Loucy (cell line): Measurements from ENCODE around the gene LTF.

ENCODE experiments used
- H2AFZ ChIP-seq: fragments of 200-600 bp; sonication (generic); 2 replicates; pipeline ENCODE4 v1.6.0; 2016; ENCODE audit warnings: antibody characterized with exemption, mild to moderate bottlenecking, low read length, moderate library complexity
- H3F3A ChIP-seq: fragments of 200-600 bp; 2 replicates; pipeline ENCODE4 v1.6.0; 2016; ENCODE audit warnings: antibody characterized with exemption, low read depth, mild to moderate bottlenecking
- H3K27me3 ChIP-seq: fragments of 200-600 bp; sonication (generic); 2 replicates; pipeline ENCODE4 v1.6.1; 2014; ENCODE audit warnings: low read length, mild to moderate bottlenecking; ENCODE audit not compliant: insufficient read depth, poor library complexity, severe bottlenecking
- H3K36me3 ChIP-seq: fragments of 200-600 bp; sonication (generic); 2 replicates; pipeline ENCODE4 v1.6.1; 2016; ENCODE audit warnings: low read length; ENCODE audit not compliant: insufficient read depth
- H3K4me1 ChIP-seq: fragments of 200-600 bp; sonication (generic); 2 replicates; pipeline ENCODE4 v1.5.1; 2014; ENCODE audit warnings: low read length, mild to moderate bottlenecking; ENCODE audit not compliant: insufficient read depth, poor library complexity, severe bottlenecking
- H3K4me2 ChIP-seq: fragments of 200-600 bp; sonication (generic); 2 replicates; pipeline ENCODE4 v1.6.0; 2014; ENCODE audit warnings: antibody characterized with exemption, low read length, low read depth, mild to moderate bottlenecking; ENCODE audit not compliant: poor library complexity, severe bottlenecking
- H3K4me3 ChIP-seq: fragments of 200-600 bp; sonication (generic); 2 replicates; pipeline ENCODE4 v1.5.1; 2014; ENCODE audit warnings: low read length, mild to moderate bottlenecking, mixed read lengths; ENCODE audit not compliant: poor library complexity, severe bottlenecking
- H3K79me2 ChIP-seq: fragments of 200-600 bp; sonication (generic); 2 replicates; pipeline ENCODE4 v1.6.1; 2014; ENCODE audit warnings: low read length; ENCODE audit not compliant: insufficient read depth
- H3K9ac ChIP-seq: fragments of 200-600 bp; sonication (generic); 2 replicates; pipeline ENCODE4 v1.6.0; 2014; ENCODE audit warnings: mild to moderate bottlenecking, low read depth, low read length, moderate library complexity; ENCODE audit not compliant: poor library complexity, severe bottlenecking
- H3K9me2 ChIP-seq: fragments of 200-600 bp; sonication (generic); replicated peaks from 2 replicates; pipeline ENCODE4 v1.6.1; 2016; ENCODE audit warnings: low read depth, low read length, mixed read lengths
- H3K9me3 ChIP-seq: fragments of 200-600 bp; sonication (generic); 2 replicates; pipeline ENCODE4 v1.6.1; 2014; ENCODE audit warnings: mild to moderate bottlenecking, antibody characterized with exemption, low read length, low read depth; ENCODE audit not compliant: insufficient read depth
- H4K20me1 ChIP-seq: fragments of 200-600 bp; sonication (generic); 2 replicates; pipeline ENCODE4 v1.6.0; 2014; ENCODE audit warnings: antibody characterized with exemption, low read length, mild to moderate bottlenecking; ENCODE audit not compliant: insufficient read depth, poor library complexity, severe bottlenecking
- CTCF ChIP-seq: fragments of 200-600 bp; sonication (generic); conservative IDR thresholded peaks from 2 replicates; pipeline ENCODE4 v1.5.1; 2014; ENCODE audit warnings: mild to moderate bottlenecking, antibody characterized with exemption, low read length
- EZH2phosphoT487 ChIP-seq: fragments of 200-600 bp; IDR thresholded peaks from 2 replicates; pipeline ENCODE4 v1.6.1; 2018; ENCODE audit warnings: antibody characterized with exemption, mild to moderate bottlenecking, moderate library complexity, borderline replicate concordance

The LTF gene

GRCh38 chr3:46469680-46470357 lies 5.1 kb upstream of the LTF start:
- H3K4me1 ChIP-seq, result peaks cover 9% of the 10 kb centered on the region
- no peak overlapping the region for H3K4me2 ChIP-seq
- H3F3A ChIP-seq, result no peaks in the 10 kb centered on the region
- H3K79me2 ChIP-seq, result no peaks in the 10 kb centered on the region
- no peaks in the 10 kb centered on the region for H4K20me1 ChIP-seq
- TF ChIP-seq CTCF (no peak), EZH2phosphoT487 (no peak)
- H3K9me2 ChIP-seq, result no peaks in the 10 kb centered on the region
- H3K27me3 ChIP-seq, result no peaks in the 10 kb centered on the region
- H3K9ac ChIP-seq, result no peak overlapping the region
- H3K9me3 ChIP-seq, result no peaks in the 10 kb centered on the region
- H2AFZ ChIP-seq, result no peak overlapping the region
- no peak overlapping the region for H3K4me3 ChIP-seq
- H3K36me3 ChIP-seq, result no peaks in the 10 kb centered on the region

GRCh38 chr3:46468753-46469600 lies 4.3 kb upstream of the LTF start:
- no peaks in the 10 kb centered on the region for H4K20me1 ChIP-seq
- H3K79me2 ChIP-seq, result no peaks in the 10 kb centered on the region
- H3F3A ChIP-seq, result no peaks in the 10 kb centered on the region
- H3K9me2 ChIP-seq, result no peaks in the 10 kb centered on the region
- no peaks in the 10 kb centered on the region for H3K9me3 ChIP-seq
- no peak overlapping the region for H3K9ac ChIP-seq
- H3K4me1 ChIP-seq, result peaks cover 9% of the 10 kb centered on the region
- no peak overlapping the region for H3K4me2 ChIP-seq
- no peak overlapping the region for H2AFZ ChIP-seq
- no peak overlapping the region for H3K4me3 ChIP-seq
- no peaks in the 10 kb centered on the region for H3K36me3 ChIP-seq
- TF ChIP-seq EZH2phosphoT487 (no peak), CTCF (no peak)
- no peaks in the 10 kb centered on the region for H3K27me3 ChIP-seq

- no peak overlapping the region for H3K4me2 ChIP-seq
- TF ChIP-seq CTCF, result no peak
- TF ChIP-seq EZH2phosphoT487, result no peak
- H3K79me2 ChIP-seq, result no peaks in the 10 kb centered on the region
- no peaks in the 10 kb centered on the region for H3K27me3 ChIP-seq
- no peak overlapping the region for H2AFZ ChIP-seq
- H3K9ac ChIP-seq, result no peak overlapping the region
- H3K4me3 ChIP-seq, result no peak overlapping the region
- H3K36me3 ChIP-seq, result no peaks in the 10 kb centered on the region
- H3F3A ChIP-seq, result no peaks in the 10 kb centered on the region
- no peaks in the 10 kb centered on the region for H3K9me2 ChIP-seq
- no peaks in the 10 kb centered on the region for H3K9me3 ChIP-seq
- no peaks in the 10 kb centered on the region for H4K20me1 ChIP-seq
- H3K4me1 ChIP-seq, result peaks cover 15% of the 10 kb centered on the region
Observed at GRCh38 chr3:46467562-46467961, 2.9 kb upstream of the LTF start.
